Measurements from ENCODE around the gene TBC1D8B. TPM values are rescaled to one million over a fixed set of nuclear protein-coding genes. Genes with fewer than 3 reads are reported as not detected.

Gene TBC1D8B
- polyA plus RNA-seq, 3 donors: 1.1 to 4.0 (median 3.1) TPM

GRCh38 chrX:106894392-106894909, 92.0 kb downstream of the TBC1D8B start:
- 18 to 29% (median 26%) methylated on average over 6 of the region's 6 CpGs for WGBS, 3 donors
- H3K27ac ChIP-seq (ENCODE audit: low read depth, low read length): no peak overlapping the region

- no peak overlapping the region for H3K27ac ChIP-seq (ENCODE audit: low read depth, low read length)
- WGBS, 3 donors: 32 to 45% (median 34%) methylated on average over 3 of the region's 3 CpGs
Observed at GRCh38 chrX:106894978-106895452, 92.5 kb downstream of the TBC1D8B start.

GRCh38 chrX:106897259-106897658, 94.8 kb downstream of the TBC1D8B start:
- WGBS, 3 donors: 69 to 85% (median 77%) methylated on average over 6 of the region's 6 CpGs
- no peak overlapping the region for H3K27ac ChIP-seq (ENCODE audit: low read depth, low read length)

- 16 to 41% (median 32%) methylated on average over 1 of the region's 1 CpG for WGBS, 3 donors
- H3K27ac ChIP-seq (ENCODE audit: low read depth, low read length): no peak overlapping the region
Observed at GRCh38 chrX:106898462-106898861, 96.0 kb downstream of the TBC1D8B start.

- 41 to 92% (median 46%) methylated on average over 1 to 2 of the region's 2 CpGs for WGBS, 3 donors
- no peak overlapping the region for H3K27ac ChIP-seq (ENCODE audit: low read depth, low read length)
Observed at GRCh38 chrX:106899276-106899675, 96.8 kb downstream of the TBC1D8B start.

- 50 to 89% (median 83%) methylated on average over 1 of the region's 1 CpG for WGBS, 3 donors
- no peak overlapping the region for H3K27ac ChIP-seq (ENCODE audit: low read depth, low read length)
Observed at GRCh38 chrX:106899841-106900240, 97.4 kb downstream of the TBC1D8B start.

GRCh38 chrX:106901341-106901740, 98.9 kb downstream of the TBC1D8B start:
- 55 to 87% (median 68%) methylated on average over 3 of the region's 3 CpGs for WGBS, 3 donors
- no peak overlapping the region for H3K27ac ChIP-seq (ENCODE audit: low read depth, low read length)

GRCh38 chrX:106901781-106902219, 99.3 kb downstream of the TBC1D8B start:
- WGBS, 3 donors: 61 to 91% (median 87%) methylated on average over 3 to 4 of the region's 4 CpGs
- no peak overlapping the region for H3K27ac ChIP-seq (ENCODE audit: low read depth, low read length)

- no peak overlapping the region for H3K27ac ChIP-seq (ENCODE audit: low read depth, low read length)
- 63 to 98% (median 89%) methylated on average over 2 of the region's 2 CpGs for WGBS, 3 donors
Observed at GRCh38 chrX:106902684-106903083, 100.2 kb downstream of the TBC1D8B start.

- no peak within 1 kb of the TSS for H3K27ac ChIP-seq (ENCODE audit: low read depth, low read length)
- WGBS, 3 donors: 76 to 88% (median 81%) methylated on average over 1 of the region's 1 CpG
Observed at GRCh38 chrX:106903291-106903824, 100.9 kb downstream of the TBC1D8B start, which contains the start of gene RIPPLY1. Gene RIPPLY1 (minus strand): TSS chrX:106903341. CDS start chrX:106903287, 54 bp downstream.

GRCh38 chrX:106903856-106904528, 101.5 kb downstream of the TBC1D8B start:
- WGBS, 3 donors: 70 to 82% (median 72%) methylated on average over 5 of the region's 5 CpGs
- no peak overlapping the region for H3K27ac ChIP-seq (ENCODE audit: low read depth, low read length)

- no peak overlapping the region for H3K27ac ChIP-seq (ENCODE audit: low read depth, low read length)
Observed at GRCh38 chrX:106905064-106905708, 102.7 kb downstream of the TBC1D8B start.

GRCh38 chrX:106906361-106906760, 103.9 kb downstream of the TBC1D8B start:
- WGBS, 3 donors: 45 to 62% (median 54%) methylated on average over 6 of the region's 6 CpGs
- no peak overlapping the region for H3K27ac ChIP-seq (ENCODE audit: low read depth, low read length)

More at GRCh38 chrX:106905064-106905708, 102.7 kb downstream of the TBC1D8B start:
- 76 to 90% (median 80%) methylated on average over 5 of the region's 5 CpGs for WGBS, 3 donors

GRCh38 chrX:106912864-106913263, 110.4 kb downstream of the TBC1D8B start:
- 58 to 94% (median 59%) methylated on average over 2 of the region's 2 CpGs for WGBS, 3 donors
- no peak overlapping the region for H3K27ac ChIP-seq (ENCODE audit: low read depth, low read length)

- 41 to 49% (median 42%) methylated on average over 6 of the region's 6 CpGs for WGBS, 3 donors
Observed at GRCh38 chrX:106917830-106918500, 115.5 kb downstream of the TBC1D8B start.

GRCh38 chrX:106919932-106920452, 117.5 kb downstream of the TBC1D8B start, which contains the start of gene CLDN2:
Gene CLDN2 (plus strand): TSS chrX:106920402. CDS start chrX:106928229, 7,827 bp downstream.
- H3K27ac ChIP-seq (ENCODE audit: low read depth, low read length): no peak within 1 kb of the TSS
- WGBS, 3 donors: 37 to 69% (median 42%) methylated on average over 2 of the region's 2 CpGs

More at GRCh38 chrX:106917830-106918500, 115.5 kb downstream of the TBC1D8B start:
- H3K27ac ChIP-seq (ENCODE audit: low read depth, low read length): no peak overlapping the region

GRCh38 chrX:106921637-106922036, 119.2 kb downstream of the TBC1D8B start:
- no peak overlapping the region for H3K27ac ChIP-seq (ENCODE audit: low read depth, low read length)
- 57 to 71% (median 64%) methylated on average over 1 to 2 of the region's 2 CpGs for WGBS, 3 donors

Data from adipose tissue (tissue), 3 donors.